Activated T-cell treated with anti-CD3 and anti-CD28 coated beads, Interleukin-2, amount 50 U/mL, for 24 hours (primary cell): ENCODE results near the gene IGFL1.
"Not testable (repeated sequence)": the region's sequence is repeated elsewhere in the genome, so short reads cannot be mapped to it uniquely, and the experiment has no call there.

Experiments used
- DNase-seq: peaks from one replicate; pipeline ENCODE4 v3.0.0-alpha.2; 2020
- H3K27ac Mint-ChIP-seq: 2 replicates; pipeline ENCODE4 v1.8.0; 2020; ENCODE audit warnings: mild to moderate bottlenecking, mixed read lengths
- H3K27me3 Mint-ChIP-seq: 2 replicates; pipeline ENCODE4 v1.8.0; 2020; ENCODE audit warnings: mixed read lengths
- H3K36me3 Mint-ChIP-seq: 2 replicates; pipeline ENCODE4 v1.8.0; 2020; ENCODE audit warnings: low read depth, mixed read lengths
- H3K4me1 Mint-ChIP-seq: 2 replicates; pipeline ENCODE4 v1.8.0; 2020; ENCODE audit warnings: low read depth, mixed read lengths
- H3K4me3 Mint-ChIP-seq: 2 replicates; pipeline ENCODE4 v1.8.0; 2020; ENCODE audit warnings: mild to moderate bottlenecking, moderate library complexity, mixed read lengths
- H3K9me3 Mint-ChIP-seq: 2 replicates; pipeline ENCODE4 v1.8.0; 2020; ENCODE audit warnings: mixed read lengths

IGFL1 gene

DNA sequence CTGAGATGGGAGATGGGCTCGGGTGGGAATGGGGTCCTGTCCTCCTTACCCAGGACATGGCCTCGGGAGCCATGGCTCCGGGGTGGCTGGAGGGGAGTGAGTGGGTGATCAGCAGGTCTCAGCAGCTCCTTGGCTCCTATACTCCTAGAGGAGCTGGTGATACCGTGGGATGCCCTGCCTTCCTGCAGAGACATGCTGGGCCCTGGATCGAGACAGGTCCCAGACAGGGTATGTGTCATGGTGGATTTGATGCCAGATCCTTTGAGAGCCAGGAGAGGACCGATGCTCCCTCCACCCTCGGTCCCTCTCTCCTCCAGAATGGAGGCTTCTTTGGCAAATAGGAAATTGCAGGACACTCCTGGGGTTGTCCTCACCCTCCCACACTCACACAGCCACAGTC lies 32.0 kb downstream of the IGFL1 start:
- H3K36me3 Mint-ChIP-seq, H3K9me3 Mint-ChIP-seq, H3K27ac Mint-ChIP-seq, H3K4me3 Mint-ChIP-seq, DNase-seq: not testable (repeated sequence)
- peaks cover 79% of the 10 kb centered on the region for H3K27me3 Mint-ChIP-seq
- H3K4me1 Mint-ChIP-seq, result peaks cover 20% of the 10 kb centered on the region

DNA sequence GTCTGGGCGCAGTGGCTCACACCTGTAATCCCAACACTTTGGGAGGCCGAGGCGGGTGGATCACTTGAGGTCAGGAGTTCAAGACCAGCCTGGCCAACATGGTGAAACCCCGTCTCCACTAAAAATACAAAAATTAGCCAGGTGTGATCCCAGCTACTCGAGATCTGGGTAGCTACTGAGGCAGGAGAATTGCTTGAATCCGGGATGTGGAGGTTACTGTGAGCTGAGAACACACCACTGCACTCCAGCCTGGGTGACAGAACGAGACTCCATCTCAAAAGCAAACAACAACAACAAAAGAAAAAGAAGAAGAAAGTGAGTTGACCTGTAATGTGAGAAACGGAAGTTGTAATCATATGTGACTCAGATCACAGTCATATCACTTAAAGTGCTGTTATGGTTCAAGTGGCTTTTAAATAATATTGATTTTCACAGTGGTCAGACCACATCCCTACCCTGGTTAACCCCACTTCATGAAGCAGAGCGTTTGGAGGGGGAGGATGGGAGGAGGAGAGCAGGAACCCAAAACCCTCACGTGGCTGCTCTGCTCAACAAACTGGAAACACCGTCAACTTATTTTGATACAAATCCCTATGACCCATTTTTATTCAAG lies 33.2 kb downstream of the IGFL1 start:
- H3K9me3 Mint-ChIP-seq, H3K4me3 Mint-ChIP-seq, H3K36me3 Mint-ChIP-seq: not testable (repeated sequence)
- DNase-seq, result peak; percentile 44
- Mint-ChIP-seq H3K27ac (peak overlapping the region; percentile 78), H3K27me3 (peaks cover 82% of the 10 kb centered on the region), H3K4me1 (peaks cover 20% of the 10 kb centered on the region)

DNA sequence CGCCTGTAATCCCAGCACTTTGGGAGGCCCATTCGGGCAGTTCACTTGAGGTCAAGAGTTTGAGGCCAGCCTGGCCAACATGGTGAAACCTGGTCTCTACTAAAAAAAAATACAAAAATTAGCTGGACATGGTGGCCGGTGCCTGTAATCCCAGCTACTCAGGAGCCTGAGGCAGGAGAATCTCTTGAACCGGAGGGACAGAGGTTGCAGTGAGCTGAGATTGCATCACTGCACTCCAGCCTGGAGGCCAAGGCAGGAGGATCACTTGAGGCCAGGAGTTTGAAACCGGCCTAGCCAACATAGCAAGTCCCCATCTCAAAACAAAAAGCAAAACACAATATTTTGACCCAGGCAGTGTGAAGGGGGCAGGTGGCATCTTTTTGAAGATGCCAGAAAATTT lies 35.3 kb downstream of the IGFL1 start:
- not testable (repeated sequence) for H3K9me3 Mint-ChIP-seq, DNase-seq, H3K4me3 Mint-ChIP-seq, H3K27ac Mint-ChIP-seq, H3K36me3 Mint-ChIP-seq
- Mint-ChIP-seq H3K4me1 (peaks cover 23% of the 10 kb centered on the region), H3K27me3 (peaks cover 84% of the 10 kb centered on the region)

DNA sequence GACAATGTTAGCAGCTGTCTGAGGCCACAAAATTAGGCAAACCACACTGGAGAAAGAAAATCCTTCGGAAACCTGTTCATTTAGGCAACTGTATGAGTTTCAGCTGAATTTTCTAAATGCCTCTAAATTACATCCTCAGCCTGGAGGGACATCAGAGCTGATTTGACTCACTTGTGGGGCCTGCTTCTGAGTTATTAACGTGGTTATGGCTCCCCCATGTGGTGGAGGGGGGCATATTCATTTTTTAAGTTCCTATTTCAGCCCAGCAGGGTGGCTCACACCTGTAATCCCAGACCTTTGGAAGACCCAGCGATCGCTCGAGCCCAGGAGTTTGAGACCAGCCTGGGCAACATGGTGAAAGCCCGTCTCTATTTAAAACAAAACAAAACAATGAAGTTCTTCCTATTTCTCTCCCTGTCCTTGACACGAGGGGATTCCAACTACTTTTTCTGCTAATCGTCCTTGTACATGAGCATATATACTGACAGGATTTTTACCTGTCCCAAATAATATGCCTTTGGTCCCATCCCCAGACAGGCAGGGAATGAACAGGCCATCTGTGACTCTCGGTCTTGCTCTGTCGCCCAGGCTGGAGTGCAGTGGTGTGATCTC lies 35.8 kb downstream of the IGFL1 start:
- H3K27me3 Mint-ChIP-seq, result peaks cover 85% of the 10 kb centered on the region
- no peaks in the 10 kb centered on the region for H3K9me3 Mint-ChIP-seq

DNA sequence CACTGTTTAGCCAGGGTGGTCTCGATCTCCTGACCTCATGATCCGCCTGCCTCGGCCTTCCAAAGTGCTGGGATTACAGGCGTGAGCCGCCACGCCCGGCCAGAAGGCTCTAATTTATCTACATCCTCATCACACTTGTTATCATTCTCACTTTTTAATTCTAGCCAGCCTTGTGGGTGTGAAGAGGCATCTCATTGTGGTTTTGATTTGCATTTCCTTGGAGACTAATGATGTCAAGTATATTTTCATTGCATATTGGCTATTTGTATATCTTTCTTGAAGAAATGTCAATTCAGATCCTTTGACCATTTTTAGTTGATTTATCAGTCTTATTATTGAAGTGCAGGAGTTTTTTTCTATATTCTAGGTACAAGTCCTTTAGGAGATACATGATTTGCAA lies 39.6 kb downstream of the IGFL1 start:
- H3K4me1 Mint-ChIP-seq, result peaks cover 19% of the 10 kb centered on the region
- H3K27me3 Mint-ChIP-seq, result peaks cover 85% of the 10 kb centered on the region
- H3K36me3 Mint-ChIP-seq, result no peaks in the 10 kb centered on the region
- DNase-seq, result no peak
- no peak overlapping the region for H3K4me3 Mint-ChIP-seq
- H3K9me3 Mint-ChIP-seq, result no peaks in the 10 kb centered on the region
- no peak overlapping the region for H3K27ac Mint-ChIP-seq

More for the DNA sequence above, 35.8 kb downstream of the IGFL1 start:
- peaks cover 23% of the 10 kb centered on the region for H3K4me1 Mint-ChIP-seq
- no peaks in the 10 kb centered on the region for H3K36me3 Mint-ChIP-seq
- H3K4me3 Mint-ChIP-seq, result no peak overlapping the region
- H3K27ac Mint-ChIP-seq, result no peak overlapping the region
- DNase-seq, result peak; percentile 68

DNA sequence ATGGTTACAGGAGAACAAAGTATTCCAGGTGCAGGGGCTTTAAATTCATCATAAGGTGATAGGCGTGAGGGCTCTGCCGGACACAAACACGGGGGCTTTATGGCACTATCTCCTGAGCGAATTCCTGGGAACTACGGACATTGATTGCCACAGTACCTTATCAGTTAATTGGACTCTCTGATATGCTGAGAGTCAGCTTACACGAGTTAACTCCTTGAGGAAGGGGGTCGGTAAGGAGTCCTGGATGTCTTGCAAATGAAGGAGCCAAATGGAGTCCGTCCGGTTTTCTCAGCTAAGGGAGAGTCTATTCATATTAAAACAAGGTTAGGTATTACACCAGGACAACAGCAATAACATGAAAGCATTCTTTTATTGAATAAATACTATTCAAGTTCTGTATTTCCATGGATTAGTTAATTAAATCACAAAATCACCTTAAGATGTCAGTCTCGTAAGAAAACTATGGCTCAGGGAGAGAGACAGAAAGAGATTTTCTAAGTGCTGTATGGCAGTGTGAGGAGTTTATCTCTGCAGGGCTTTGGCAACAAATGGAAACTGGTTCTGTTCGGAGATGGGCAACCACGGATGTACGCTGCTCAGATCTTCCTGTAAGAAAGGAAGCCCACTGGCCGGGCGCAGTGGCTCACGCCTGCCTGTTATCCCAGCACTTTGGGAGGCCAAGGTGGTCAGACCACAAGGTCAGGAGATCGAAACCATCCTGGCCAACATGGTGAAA lies 41.1 kb downstream of the IGFL1 start:
- no peaks in the 10 kb centered on the region for H3K36me3 Mint-ChIP-seq
- H3K4me1 Mint-ChIP-seq, result peaks cover 15% of the 10 kb centered on the region
- H3K9me3 Mint-ChIP-seq, result no peaks in the 10 kb centered on the region
- no peak overlapping the region for H3K27ac Mint-ChIP-seq
- H3K27me3 Mint-ChIP-seq, result peaks cover 71% of the 10 kb centered on the region
- H3K4me3 Mint-ChIP-seq, result no peak overlapping the region
- DNase-seq, result no peak

DNA sequence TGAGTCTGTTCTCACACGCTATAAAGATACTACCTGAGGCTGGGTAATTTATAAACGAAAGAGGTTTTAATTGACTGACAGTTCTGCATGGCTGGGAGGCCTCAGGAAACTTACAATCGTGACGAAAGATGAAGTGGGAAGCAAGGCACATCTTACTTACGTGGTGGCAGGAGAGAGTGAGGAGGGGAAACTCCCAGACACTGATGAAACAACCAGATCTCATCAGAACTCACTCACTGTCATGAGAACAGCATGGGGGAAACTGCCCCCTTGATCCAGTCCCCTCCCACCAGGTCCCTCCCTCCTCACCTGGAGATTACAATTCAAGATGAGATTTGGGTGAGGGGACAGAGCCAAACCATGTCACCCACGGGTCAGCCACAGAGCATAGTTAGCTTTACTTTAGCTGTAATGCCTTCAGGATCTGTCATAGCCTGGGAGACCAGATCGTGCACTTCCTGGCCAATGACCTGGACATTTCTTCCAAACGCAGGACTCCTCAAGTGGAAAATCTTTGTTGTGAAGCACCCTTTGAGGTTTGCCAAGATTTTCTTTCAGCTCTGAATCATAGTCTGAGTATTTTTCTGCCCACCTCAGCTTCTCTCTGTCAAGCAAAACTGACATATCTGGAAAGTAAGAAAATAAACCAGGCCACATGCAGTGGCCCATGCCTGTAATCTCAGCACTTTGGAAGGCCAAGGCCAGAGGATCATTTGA lies 42.1 kb downstream of the IGFL1 start:
- no peak for DNase-seq
- Mint-ChIP-seq H3K9me3 (no peaks in the 10 kb centered on the region), H3K4me3 (no peak overlapping the region), H3K36me3 (no peaks in the 10 kb centered on the region), H3K27ac (no peak overlapping the region), H3K4me1 (peaks cover 15% of the 10 kb centered on the region), H3K27me3 (peaks cover 66% of the 10 kb centered on the region)

DNA sequence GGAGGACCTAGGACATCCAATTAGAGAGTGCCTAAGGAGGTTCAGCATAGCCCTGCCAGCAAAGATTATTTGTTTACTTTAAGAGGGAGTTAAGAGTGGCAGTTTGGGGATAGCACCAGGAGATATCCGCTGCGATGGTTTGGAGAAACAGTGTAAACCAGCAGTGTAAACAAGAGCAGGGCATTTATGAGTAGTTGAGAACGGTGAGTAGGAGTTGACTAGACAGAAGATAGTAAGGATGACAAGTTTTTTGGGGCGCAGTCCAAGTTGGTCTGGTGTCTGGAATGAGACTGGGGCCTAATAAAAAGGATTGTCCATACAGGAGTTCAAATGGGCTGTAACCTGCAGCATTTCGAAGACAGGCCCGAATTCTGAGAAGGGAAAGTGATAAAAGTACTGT lies 44.4 kb downstream of the IGFL1 start:
- H3K27ac Mint-ChIP-seq, H3K36me3 Mint-ChIP-seq, DNase-seq, H3K9me3 Mint-ChIP-seq, H3K4me3 Mint-ChIP-seq: not testable (repeated sequence)
- Mint-ChIP-seq H3K4me1 (peaks cover 15% of the 10 kb centered on the region), H3K27me3 (peaks cover 65% of the 10 kb centered on the region)

DNA sequence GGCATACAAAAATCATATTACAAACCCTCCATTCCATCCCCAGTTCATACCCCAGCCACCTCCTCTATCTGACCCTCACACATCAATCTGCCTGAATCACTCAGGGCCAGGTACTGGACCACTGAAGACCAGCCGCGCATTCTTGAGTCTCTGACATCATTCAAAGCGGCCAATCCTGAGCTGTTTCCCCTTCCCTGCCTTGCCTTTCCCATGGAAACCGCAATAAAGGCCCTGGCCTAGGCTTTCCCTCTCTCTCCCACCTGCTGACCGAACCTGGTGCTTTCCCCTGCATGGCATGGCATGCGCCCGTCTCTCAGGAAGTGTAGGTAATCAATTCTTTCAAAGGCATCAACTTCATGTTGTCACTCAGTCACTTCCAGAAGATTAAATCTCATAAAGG lies 49.6 kb downstream of the IGFL1 start:
- no peaks in the 10 kb centered on the region for H3K4me1 Mint-ChIP-seq
- H3K4me3 Mint-ChIP-seq, result no peak overlapping the region
- no peak overlapping the region for H3K27ac Mint-ChIP-seq
- H3K36me3 Mint-ChIP-seq, result no peaks in the 10 kb centered on the region
- no peak for DNase-seq
- H3K27me3 Mint-ChIP-seq, result peaks cover 37% of the 10 kb centered on the region
- H3K9me3 Mint-ChIP-seq, result no peaks in the 10 kb centered on the region
